ACC112 (cell line): ENCODE data around the gene LPP.
A peak's percentile ranks its signal among the peaks of the same experiment; 100 is the strongest.
"Not testable (repeated sequence)": the region's sequence is repeated elsewhere in the genome, so short reads cannot be mapped to it uniquely, and the experiment has no call there.

Source experiments
- H2AFZ ChIP-seq: fragments of 200-600 bp; sonication (generic); one replicate; pipeline ENCODE4 v1.6.0; 2017; ENCODE audit warnings: antibody characterized with exemption, low read length; ENCODE audit not compliant: unreplicated experiment
- H3K27ac ChIP-seq: fragments of 200-600 bp; sonication (generic); 2 replicates; pipeline ENCODE4 v1.5.1; 2014; ENCODE audit warnings: low read depth, mild to moderate bottlenecking, antibody characterized with exemption, low read length, moderate library complexity
- H3K27me3 ChIP-seq: fragments of 200-600 bp; sonication (generic); 2 replicates; pipeline ENCODE4 v1.6.1; 2014; ENCODE audit warnings: mild to moderate bottlenecking, antibody characterized with exemption, low read length, moderate library complexity, mixed read lengths; ENCODE audit not compliant: insufficient read depth
- H3K36me3 ChIP-seq: fragments of 200-600 bp; sonication (generic); 2 replicates; pipeline ENCODE4 v1.6.1; 2016; ENCODE audit warnings: mild to moderate bottlenecking, antibody characterized with exemption, low read length, moderate library complexity, mixed read lengths; ENCODE audit not compliant: insufficient read depth
- H3K4me1 ChIP-seq: fragments of 200-600 bp; sonication (generic); one replicate; pipeline ENCODE4 v1.6.1; 2016; ENCODE audit warnings: low read length, mixed read lengths; ENCODE audit not compliant: insufficient read depth, unreplicated experiment, control insufficient read depth
- H3K4me3 ChIP-seq: fragments of 200-600 bp; sonication (generic); 2 replicates; pipeline ENCODE4 v1.5.1; 2014; ENCODE audit warnings: mild to moderate bottlenecking, low read depth, low read length
- H3K79me2 ChIP-seq: fragments of 200-600 bp; sonication (generic); one replicate; pipeline ENCODE4 v1.6.0; 2016; ENCODE audit warnings: low read length; ENCODE audit not compliant: control insufficient read depth, unreplicated experiment, insufficient read depth

LPP gene

DNA sequence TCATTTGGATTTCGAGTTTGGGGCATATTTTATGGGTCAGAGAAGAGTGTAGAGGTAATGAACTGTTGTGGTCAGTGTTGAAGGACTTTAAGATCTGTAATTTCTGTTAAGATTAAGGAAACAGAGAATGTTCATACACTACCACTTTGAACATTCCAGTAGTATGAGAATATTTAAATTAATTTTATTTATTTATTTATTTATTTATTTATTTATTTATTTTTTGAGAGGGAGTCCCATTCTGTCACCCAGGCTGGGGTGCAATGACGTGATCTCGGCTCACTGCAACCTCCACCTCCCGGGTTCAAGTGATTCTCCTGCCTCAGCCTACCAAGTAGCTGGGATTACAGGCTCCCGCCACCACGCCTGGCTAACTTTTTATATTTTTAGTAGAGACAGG, 459.8 kb downstream of the LPP start:
- peaks cover 22% of the 10 kb centered on the region for H3K36me3 ChIP-seq
- H3K27me3 ChIP-seq, H3K27ac ChIP-seq, H3K4me3 ChIP-seq, H3K79me2 ChIP-seq, H2AFZ ChIP-seq, H3K4me1 ChIP-seq: not testable (repeated sequence)

DNA sequence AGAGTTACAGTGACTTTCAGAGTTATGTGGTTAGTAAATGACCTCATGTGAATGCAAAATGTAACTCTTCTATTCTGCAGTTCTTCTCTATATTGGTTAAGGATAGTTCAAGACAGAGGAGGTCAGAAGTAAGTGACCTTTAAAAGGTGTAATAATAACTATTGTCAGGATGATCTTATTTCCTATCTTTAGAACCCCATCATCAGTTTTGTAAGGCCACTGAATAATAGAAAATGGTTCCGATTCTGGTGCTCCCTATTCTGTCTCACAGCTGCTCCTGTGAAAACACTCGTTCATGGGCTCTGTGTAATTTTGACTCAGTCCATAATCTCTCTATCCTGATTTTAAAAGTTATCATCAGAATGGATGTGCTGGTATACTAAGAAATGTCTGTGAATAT, 463.3 kb downstream of the LPP start:
- no peaks in the 10 kb centered on the region for H3K4me1 ChIP-seq
- H3K4me3 ChIP-seq = no peak overlapping the region
- H3K27me3 ChIP-seq = no peaks in the 10 kb centered on the region
- no peak overlapping the region for H2AFZ ChIP-seq
- no peak overlapping the region for H3K27ac ChIP-seq
- peaks cover 6% of the 10 kb centered on the region for H3K79me2 ChIP-seq
- 0 out of 2 replicates have a peak, but pooled peaks cover 3% of the 10 kb centered on the region for H3K36me3 ChIP-seq

DNA sequence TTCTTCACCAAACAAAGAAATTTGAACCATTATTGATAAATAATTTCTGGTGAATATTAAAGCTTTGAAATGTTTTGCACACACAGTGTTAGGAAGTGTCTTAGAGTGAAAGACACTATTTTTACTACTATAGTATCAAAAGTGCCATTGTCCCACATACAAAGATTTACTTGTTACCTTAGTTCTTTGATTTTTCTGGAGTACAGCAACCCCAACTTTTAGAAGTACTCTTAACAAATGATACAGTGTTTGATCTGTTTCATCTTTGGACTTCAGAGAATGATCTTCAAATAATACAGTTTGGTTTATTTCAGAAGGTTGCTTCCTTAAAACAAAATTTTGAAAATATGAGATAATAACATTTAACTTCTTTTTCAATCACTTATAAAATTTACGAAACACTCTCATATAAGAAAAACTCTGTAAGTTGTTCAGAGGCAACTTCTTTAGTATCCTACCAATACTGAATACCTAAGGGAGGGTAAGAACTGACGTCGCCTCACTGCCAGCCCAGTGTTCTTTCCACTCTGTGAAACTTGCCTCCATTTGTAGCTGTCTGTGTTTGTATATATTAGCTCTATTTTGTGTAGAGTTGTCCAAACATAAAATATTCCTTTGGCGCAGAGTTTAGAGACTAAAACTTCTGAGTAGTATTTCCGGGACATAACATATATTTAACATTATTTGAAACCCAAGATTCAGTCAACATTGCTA, 464.2 kb downstream of the LPP start:
- 0 out of 2 replicates have a peak, but pooled peaks cover 3% of the 10 kb centered on the region for H3K36me3 ChIP-seq
- peaks cover 6% of the 10 kb centered on the region for H3K79me2 ChIP-seq
- no peak overlapping the region for H3K27ac ChIP-seq
- no peak overlapping the region for H3K4me3 ChIP-seq
- H2AFZ ChIP-seq = no peak overlapping the region
- no peaks in the 10 kb centered on the region for H3K27me3 ChIP-seq
- H3K4me1 ChIP-seq = no peaks in the 10 kb centered on the region

DNA sequence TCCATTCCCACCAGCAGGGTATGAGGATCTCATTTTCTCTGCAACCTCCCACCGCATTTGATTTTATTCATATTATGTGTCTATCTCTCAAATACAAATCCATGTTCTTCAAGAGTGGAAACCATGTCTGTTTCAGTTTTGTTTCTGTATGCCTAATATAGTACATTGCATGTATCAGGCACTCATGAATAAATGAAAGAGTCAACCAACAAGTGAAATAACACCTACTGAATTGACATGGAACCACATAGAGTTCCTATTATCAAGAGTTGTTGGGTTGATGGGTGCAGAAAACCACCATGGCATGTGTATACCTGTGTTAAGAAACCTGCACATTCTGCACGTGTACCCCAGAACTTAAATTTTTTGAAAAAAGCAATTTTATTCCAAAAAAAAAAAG, 466.8 kb downstream of the LPP start:
- H3K4me3 ChIP-seq = no peak overlapping the region
- peaks cover 10% of the 10 kb centered on the region for H3K79me2 ChIP-seq
- no peak overlapping the region for H2AFZ ChIP-seq
- no peaks in the 10 kb centered on the region for H3K36me3 ChIP-seq
- H3K27me3 ChIP-seq = no peaks in the 10 kb centered on the region
- H3K4me1 ChIP-seq = peaks cover 20% of the 10 kb centered on the region
- no peak overlapping the region for H3K27ac ChIP-seq

DNA sequence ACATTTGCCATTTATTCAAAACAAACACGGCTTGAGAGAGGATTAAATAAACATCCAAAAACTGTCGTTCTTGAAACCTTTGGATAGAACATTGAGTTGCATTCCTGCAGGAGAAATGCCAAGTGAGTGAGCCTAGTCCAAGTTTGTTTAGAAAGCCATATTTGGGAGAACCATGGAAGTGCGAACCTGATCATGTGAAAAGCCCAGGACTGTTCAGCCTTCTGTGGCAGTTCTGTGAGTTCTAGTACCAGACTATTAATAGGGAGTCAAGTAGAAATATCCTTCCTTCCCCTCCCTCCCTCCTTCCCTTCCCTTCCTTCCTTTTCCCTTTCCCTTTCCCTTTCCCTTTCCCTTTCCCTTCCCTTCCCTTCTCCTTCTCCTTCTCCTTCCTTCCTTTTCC, 470.4 kb downstream of the LPP start:
- no peak overlapping the region for H2AFZ ChIP-seq
- peak overlapping the region; percentile 40; the same call in 1 of the 2 replicates for H3K4me3 ChIP-seq
- no peaks in the 10 kb centered on the region for H3K36me3 ChIP-seq
- H3K4me1 ChIP-seq = peaks cover 43% of the 10 kb centered on the region
- H3K27ac ChIP-seq = peak overlapping the region; percentile 4
- no peaks in the 10 kb centered on the region for H3K27me3 ChIP-seq
- H3K79me2 ChIP-seq = peaks cover 7% of the 10 kb centered on the region

DNA sequence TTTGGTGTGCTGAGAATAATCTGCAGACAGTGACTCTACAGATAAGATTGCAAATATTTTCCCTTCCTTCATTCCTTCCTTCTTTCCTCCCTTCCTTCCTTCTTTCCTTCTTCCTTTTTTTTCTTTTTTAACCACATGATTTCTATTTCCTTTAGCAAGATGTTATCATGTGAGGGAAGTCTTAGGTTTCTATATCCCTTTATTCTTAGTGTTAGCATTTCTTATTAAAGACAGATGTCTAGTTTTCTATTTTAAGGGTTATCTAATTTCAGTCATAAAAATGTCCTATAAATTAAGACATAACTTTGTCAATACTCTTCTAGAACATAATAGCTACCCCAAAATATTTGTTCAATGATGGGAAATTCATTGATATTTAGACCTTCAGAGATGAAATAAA, 470.9 kb downstream of the LPP start:
- no peaks in the 10 kb centered on the region for H3K27me3 ChIP-seq
- peaks cover 43% of the 10 kb centered on the region for H3K4me1 ChIP-seq
- peaks cover 7% of the 10 kb centered on the region for H3K79me2 ChIP-seq
- no peak overlapping the region for H3K4me3 ChIP-seq
- H3K36me3 ChIP-seq = no peaks in the 10 kb centered on the region
- H2AFZ ChIP-seq = no peak overlapping the region
- H3K27ac ChIP-seq = no peak overlapping the region

DNA sequence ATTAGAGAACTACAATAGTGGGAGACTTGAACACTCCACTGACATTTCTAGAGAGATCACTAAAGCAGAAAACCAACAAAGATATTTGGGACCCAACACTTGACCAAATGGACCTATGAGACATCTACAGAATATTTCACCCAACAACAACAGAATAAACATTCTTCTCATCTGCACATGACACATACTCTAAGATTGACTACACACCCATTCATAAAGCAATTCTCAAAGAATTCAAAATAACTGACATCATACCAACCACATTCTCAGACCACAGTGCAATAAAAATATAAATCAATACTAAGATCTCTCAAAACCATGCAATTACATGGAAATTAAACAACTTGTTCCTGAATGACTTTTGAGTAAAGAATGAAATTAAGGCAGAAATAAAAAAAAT, 473.7 kb downstream of the LPP start:
- Histone ChIP-seq H3K4me1 (peaks cover 55% of the 10 kb centered on the region), H3K27me3 (no peaks in the 10 kb centered on the region), H2AFZ (no peak overlapping the region), H3K79me2 (peaks cover 7% of the 10 kb centered on the region), H3K4me3 (no peak overlapping the region), H3K36me3 (no peaks in the 10 kb centered on the region), H3K27ac (peak overlapping the region; percentile 88)

DNA sequence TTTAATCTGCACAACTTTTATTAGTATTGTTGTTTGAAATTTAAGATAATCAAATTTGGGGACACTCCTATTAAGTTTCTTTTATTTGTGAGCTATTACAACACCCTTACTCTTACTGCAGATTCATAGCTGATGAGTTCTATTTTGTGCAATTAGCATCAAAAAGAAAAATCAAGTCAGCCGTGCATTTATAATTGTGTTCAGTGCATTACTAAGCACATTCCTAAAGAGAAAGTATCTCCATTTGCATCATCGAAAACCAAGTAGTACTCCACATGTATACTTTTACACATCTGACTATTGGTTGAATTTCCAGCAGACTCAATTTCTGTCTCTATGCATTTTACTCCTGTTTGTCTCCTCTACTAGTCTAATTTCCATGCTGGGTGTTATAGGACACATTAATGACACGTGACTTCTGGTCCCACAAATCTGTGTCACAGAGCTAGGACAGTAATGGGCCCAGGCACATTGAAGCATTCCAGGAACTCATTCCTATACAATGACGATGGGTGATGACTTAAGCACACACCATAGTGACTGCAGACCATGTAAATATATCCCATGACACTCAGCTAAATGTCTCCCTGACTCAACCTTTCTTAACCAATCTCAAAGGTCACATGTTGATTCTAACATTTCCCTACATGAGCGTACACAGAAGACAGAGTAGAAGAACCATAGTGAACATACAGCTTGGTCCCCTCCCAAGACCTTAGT, 477.5 kb downstream of the LPP start:
- H3K27ac ChIP-seq = peak overlapping the region; percentile 77
- no peak overlapping the region for H2AFZ ChIP-seq
- peaks cover 30% of the 10 kb centered on the region for H3K4me1 ChIP-seq

DNA sequence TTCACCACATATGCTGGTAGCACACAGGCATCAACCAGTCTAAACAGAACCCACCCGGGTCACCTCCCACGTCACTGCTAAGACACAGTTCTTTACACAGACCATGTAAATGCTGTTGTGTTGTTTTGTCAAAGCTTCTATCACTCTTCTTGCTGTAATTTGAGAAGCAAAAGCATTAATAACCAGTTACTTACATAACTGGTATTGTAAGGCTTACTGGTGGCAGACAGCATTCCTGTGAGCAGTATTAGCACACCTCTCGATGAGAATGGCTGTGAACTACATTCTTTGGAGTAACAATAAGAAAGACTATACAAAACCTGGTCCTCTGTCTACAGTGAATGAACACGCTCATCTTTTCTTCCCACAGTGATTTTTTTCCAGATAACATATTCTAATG, 479.2 kb downstream of the LPP start:
- no peaks in the 10 kb centered on the region for H3K79me2 ChIP-seq
- peaks cover 4% of the 10 kb centered on the region; the same call in 1 of the 2 replicates for H3K36me3 ChIP-seq
- H3K4me3 ChIP-seq = no peak overlapping the region
- peaks cover 14% of the 10 kb centered on the region for H3K4me1 ChIP-seq
- no peak overlapping the region for H3K27ac ChIP-seq
- no peaks in the 10 kb centered on the region for H3K27me3 ChIP-seq
- H2AFZ ChIP-seq = no peak overlapping the region

More for the DNA sequence above, 477.5 kb downstream of the LPP start:
- no peak overlapping the region for H3K4me3 ChIP-seq
- H3K36me3 ChIP-seq = peaks cover 4% of the 10 kb centered on the region; the same call in 1 of the 2 replicates
- H3K79me2 ChIP-seq = peaks cover under 1% of the 10 kb centered on the region
- H3K27me3 ChIP-seq = no peaks in the 10 kb centered on the region

DNA sequence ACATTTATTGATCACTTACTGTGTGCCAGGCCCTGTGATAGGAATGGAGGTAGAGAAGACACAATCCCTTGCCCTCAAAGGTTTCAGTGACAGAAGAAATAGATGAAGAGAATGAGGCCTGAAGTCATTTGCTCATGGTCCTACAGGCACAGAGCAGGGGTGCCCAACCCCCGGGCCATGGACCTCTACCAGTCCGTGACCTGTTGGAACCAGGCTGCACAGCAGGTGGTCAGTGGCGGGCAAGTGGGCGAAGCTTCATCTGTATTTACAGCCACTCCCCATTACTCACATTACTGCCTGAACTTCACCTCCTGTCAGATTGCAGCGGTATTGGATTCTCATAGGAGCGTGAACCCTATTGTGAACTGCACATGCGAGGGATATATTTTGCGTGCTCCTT, 480.3 kb downstream of the LPP start:
- Histone ChIP-seq H2AFZ (no peak overlapping the region), H3K79me2 (no peaks in the 10 kb centered on the region), H3K36me3 (peaks cover 4% of the 10 kb centered on the region; the same call in 1 of the 2 replicates), H3K4me3 (no peak overlapping the region), H3K27me3 (no peaks in the 10 kb centered on the region), H3K4me1 (peaks cover 12% of the 10 kb centered on the region), H3K27ac (no peak overlapping the region)
